Hepatocyte (in vitro differentiated cells): Measurements from ENCODE around the gene MBLAC1.

ENCODE experiments used
- CTCF ChIP-seq: fragments of 200-600 bp; sonication (generic); IDR thresholded peaks from 2 replicates; pipeline ENCODE4 v1.5.1; 2016; ENCODE audit warnings: antibody characterized with exemption, mild to moderate bottlenecking; ENCODE audit not compliant: poor library complexity
- EZH2 ChIP-seq: fragments of 200-600 bp; sonication (generic); IDR thresholded peaks from 2 replicates; pipeline ENCODE4 v1.6.1; 2016; ENCODE audit warnings: antibody characterized with exemption, mild to moderate bottlenecking, borderline replicate concordance
- EZH2phosphoT487 ChIP-seq: fragments of 200-600 bp; sonication (generic); IDR thresholded peaks from one replicate; pipeline ENCODE4 v1.6.1; 2018; ENCODE audit warnings: antibody characterized with exemption, mild to moderate bottlenecking, low read depth, moderate library complexity; ENCODE audit not compliant: unreplicated experiment, severe bottlenecking

GRCh38 chr7:100088621-100089457 lies 37.9 kb upstream of the MBLAC1 start, which contains the start of gene COPS6:
- TF ChIP-seq CTCF: no peak
- no peak for TF ChIP-seq EZH2phosphoT487
- no peak for TF ChIP-seq EZH2
